Activated CD4-positive, alpha-beta T cell treated with anti-CD3 and anti-CD28 coated beads, Interleukin-2, amount 50 U/mL, for 1 hour (primary cell): ENCODE results near the gene AZIN2.
"Not testable (repeated sequence)": the region's sequence is repeated elsewhere in the genome, so short reads cannot be mapped to it uniquely, and the experiment has no call there.

Source experiments
- DNase-seq: peaks from one replicate; pipeline ENCODE4 v3.0.0-alpha.2; 2020

The AZIN2 gene

GRCh38 chr1:33096363-33097005 lies 15.5 kb downstream of the AZIN2 start:
- DNase-seq, result no peak

- DNase-seq, result no peak
Observed at GRCh38 chr1:33097137-33097611, 16.2 kb downstream of the AZIN2 start.

GRCh38 chr1:33097762-33098161 lies 16.8 kb downstream of the AZIN2 start:
- no peak for DNase-seq

- no peak for DNase-seq
Observed at GRCh38 chr1:33098371-33098770, 17.4 kb downstream of the AZIN2 start.

GRCh38 chr1:33099290-33100118 lies 18.6 kb downstream of the AZIN2 start:
- peak; percentile 55 for DNase-seq

GRCh38 chr1:33100119-33100415 lies 19.1 kb downstream of the AZIN2 start:
- DNase-seq, result not testable (repeated sequence)

- no peak for DNase-seq
Observed at GRCh38 chr1:33110477-33110876, 29.5 kb downstream of the AZIN2 start.

GRCh38 chr1:33111965-33112364 lies 31.0 kb downstream of the AZIN2 start:
- DNase-seq, result no peak

- no peak for DNase-seq
Observed at GRCh38 chr1:33117440-33118085, 36.6 kb downstream of the AZIN2 start.

GRCh38 chr1:33118274-33118673 lies 37.3 kb downstream of the AZIN2 start:
- no peak for DNase-seq

GRCh38 chr1:33119050-33119449 lies 38.1 kb downstream of the AZIN2 start:
- no peak for DNase-seq

- no peak for DNase-seq
Observed at GRCh38 chr1:33119532-33120217, 38.7 kb downstream of the AZIN2 start.

GRCh38 chr1:33120436-33121231 lies 39.7 kb downstream of the AZIN2 start:
- DNase-seq, result no peak

GRCh38 chr1:33121728-33122127 lies 40.8 kb downstream of the AZIN2 start:
- no peak for DNase-seq

- no peak for DNase-seq
Observed at GRCh38 chr1:33122483-33123178, 41.7 kb downstream of the AZIN2 start.

- no peak for DNase-seq
Observed at GRCh38 chr1:33123266-33123665, 42.3 kb downstream of the AZIN2 start.

GRCh38 chr1:33124647-33125046 lies 43.7 kb downstream of the AZIN2 start:
- DNase-seq, result not testable (repeated sequence)

GRCh38 chr1:33126411-33127000 lies 45.6 kb downstream of the AZIN2 start:
- DNase-seq, result no peak

- peak; percentile 98 for DNase-seq
Observed at GRCh38 chr1:33127001-33127823, 46.3 kb downstream of the AZIN2 start.

- DNase-seq, result no peak
Observed at GRCh38 chr1:33128781-33129180, 47.8 kb downstream of the AZIN2 start.

GRCh38 chr1:33130297-33130696 lies 49.3 kb downstream of the AZIN2 start:
- DNase-seq, result no peak
